ENCODE data around the gene LIG1. TPM values are rescaled to one million over a fixed set of nuclear protein-coding genes. Genes with fewer than 3 reads are reported as not detected.
"Not testable (repeated sequence)": the region's sequence is repeated elsewhere in the genome, so short reads cannot be mapped to it uniquely, and the experiment has no call there.

The LIG1 gene
- total RNA-seq, 1 donor from 2014 or later, result 37.5 TPM

GRCh38 chr19:48122421-48122820 lies 47.7 kb downstream of the LIG1 start:
- no peak for DNase-seq (ENCODE audit: low read depth in 2 of 2)

GRCh38 chr19:48121909-48122371 lies 48.2 kb downstream of the LIG1 start:
- peak; percentile 99 to 100 for DNase-seq (ENCODE audit: low read depth in 2 of 2)

GRCh38 chr19:48121066-48121465 lies 49.1 kb downstream of the LIG1 start:
- DNase-seq (ENCODE audit: low read depth in 2 of 2), result no peak

GRCh38 chr19:48120505-48120904 lies 49.6 kb downstream of the LIG1 start:
- no peak for DNase-seq (ENCODE audit: low read depth in 2 of 2)

GRCh38 chr19:48118131-48118517 lies 52.0 kb downstream of the LIG1 start:
- DNase-seq (ENCODE audit: low read depth in 2 of 2), result no peak

- DNase-seq (ENCODE audit: low read depth in 2 of 2), result no peak
These were observed 52.5 kb downstream of the LIG1 start for GRCh38 chr19:48117515-48118130.

- DNase-seq (ENCODE audit: low read depth in 2 of 2), result peak in 1 of 2 donors; percentile 42
These were observed 56.8 kb downstream of the LIG1 start for GRCh38 chr19:48113190-48113917.

- no peak for DNase-seq (ENCODE audit: low read depth in 2 of 2)
These were observed 58.9 kb downstream of the LIG1 start for GRCh38 chr19:48111280-48111679.

- DNase-seq (ENCODE audit: low read depth in 2 of 2), result peak; percentile 96 to 97
These were observed 59.7 kb downstream of the LIG1 start, which contains the start of gene PLA2G4C for GRCh38 chr19:48110350-48110966. PLA2G4C (minus strand) TSS chr19:48110817; CDS start chr19:48106529, 4,288 bp downstream.

GRCh38 chr19:48108997-48109782 lies 61.0 kb downstream of the LIG1 start:
- peak in 1 of 2 donors; percentile 20 for DNase-seq (ENCODE audit: low read depth in 2 of 2)

- no peak for DNase-seq (ENCODE audit: low read depth in 2 of 2)
These were observed 66.2 kb downstream of the LIG1 start for GRCh38 chr19:48103922-48104321.

GRCh38 chr19:48102870-48103751 lies 67.0 kb downstream of the LIG1 start:
- DNase-seq (ENCODE audit: low read depth in 2 of 2), result peak; percentile 37 to 53

- DNase-seq (ENCODE audit: low read depth in 2 of 2), result no peak
These were observed 74.5 kb downstream of the LIG1 start for GRCh38 chr19:48095612-48096175.

- no peak for DNase-seq (ENCODE audit: low read depth in 2 of 2)
These were observed 75.3 kb downstream of the LIG1 start for GRCh38 chr19:48094855-48095203.

GRCh38 chr19:48094129-48094854 lies 75.9 kb downstream of the LIG1 start:
- DNase-seq (ENCODE audit: low read depth in 2 of 2), result no peak

- DNase-seq (ENCODE audit: low read depth in 2 of 2), result not testable (repeated sequence)
These were observed 78.9 kb downstream of the LIG1 start for GRCh38 chr19:48091111-48091718.

GRCh38 chr19:48090281-48090802 lies 79.8 kb downstream of the LIG1 start:
- no peak for DNase-seq (ENCODE audit: low read depth in 2 of 2)

GRCh38 chr19:48088991-48089390 lies 81.2 kb downstream of the LIG1 start:
- not testable (repeated sequence) for DNase-seq (ENCODE audit: low read depth in 2 of 2)

Measured in dermis microvascular lymphatic vessel endothelial cell (primary cell).